ENCODE data around the gene CD55.

DNA sequence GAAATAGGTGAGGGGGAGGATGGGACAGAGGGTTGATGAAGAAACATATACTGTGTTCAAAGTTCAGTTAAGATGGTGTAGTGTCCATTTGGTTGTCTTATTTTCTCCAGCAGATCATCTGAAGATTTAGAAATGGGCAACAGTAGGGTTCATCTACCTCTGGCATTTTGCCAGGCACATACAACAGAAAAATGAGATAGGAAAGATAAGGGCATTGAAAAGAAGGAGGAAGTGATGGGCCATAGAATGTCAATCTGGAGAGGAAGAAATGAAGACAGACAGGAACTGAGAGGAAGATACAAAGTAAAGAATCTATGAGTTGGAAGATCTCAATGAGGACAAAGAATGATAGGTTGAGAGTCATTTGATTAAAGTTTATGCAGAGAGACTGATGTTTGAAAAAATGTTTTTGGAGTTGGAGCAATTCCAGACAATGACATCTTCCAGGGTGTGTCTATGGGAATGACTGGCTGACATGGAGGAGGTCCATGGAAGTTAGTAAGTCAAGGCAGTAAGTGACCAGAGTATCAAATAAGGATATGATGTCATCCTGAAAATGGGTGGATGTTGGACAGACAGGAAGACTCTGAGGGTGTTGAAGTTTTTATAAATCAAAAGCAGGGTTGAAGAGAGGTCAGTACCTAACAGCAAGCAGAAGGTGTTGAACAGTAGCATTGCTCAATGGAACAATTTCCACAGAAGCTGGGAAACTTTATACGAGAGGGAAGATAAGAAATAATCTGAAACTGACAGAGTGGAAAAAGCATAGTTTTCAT lies 18.7 kb upstream of the CD55 start:
- TF ChIP-seq, protein P1, sequence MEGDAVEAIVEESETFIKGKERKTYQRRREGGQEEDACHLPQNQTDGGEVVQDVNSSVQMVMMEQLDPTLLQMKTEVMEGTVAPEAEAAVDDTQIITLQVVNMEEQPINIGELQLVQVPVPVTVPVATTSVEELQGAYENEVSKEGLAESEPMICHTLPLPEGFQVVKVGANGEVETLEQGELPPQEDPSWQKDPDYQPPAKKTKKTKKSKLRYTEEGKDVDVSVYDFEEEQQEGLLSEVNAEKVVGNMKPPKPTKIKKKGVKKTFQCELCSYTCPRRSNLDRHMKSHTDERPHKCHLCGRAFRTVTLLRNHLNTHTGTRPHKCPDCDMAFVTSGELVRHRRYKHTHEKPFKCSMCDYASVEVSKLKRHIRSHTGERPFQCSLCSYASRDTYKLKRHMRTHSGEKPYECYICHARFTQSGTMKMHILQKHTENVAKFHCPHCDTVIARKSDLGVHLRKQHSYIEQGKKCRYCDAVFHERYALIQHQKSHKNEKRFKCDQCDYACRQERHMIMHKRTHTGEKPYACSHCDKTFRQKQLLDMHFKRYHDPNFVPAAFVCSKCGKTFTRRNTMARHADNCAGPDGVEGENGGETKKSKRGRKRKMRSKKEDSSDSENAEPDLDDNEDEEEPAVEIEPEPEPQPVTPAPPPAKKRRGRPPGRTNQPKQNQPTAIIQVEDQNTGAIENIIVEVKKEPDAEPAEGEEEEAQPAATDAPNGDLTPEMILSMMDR (conservative IDR thresholded peaks at IDR 0.05 in 1 of 2, IDR thresholded peaks at IDR 0.05 in 1 of 2; ENCODE audit: low read depth in 1 of 2, low read length in 2 of 2): no peak
- no peak for TF ChIP-seq EZH2 (IDR thresholded peaks at IDR 0.05; ENCODE audit: low read length, missing control alignments)

Data from fibroblast of lung (primary cell).